Measurements from ENCODE around the gene PADI6. TPM values are rescaled to one million over a fixed set of nuclear protein-coding genes. Genes with fewer than 3 reads are reported as not detected.

The PADI6 gene
- total RNA-seq, 1 experiment from 2014 or later = not detected

DNA sequence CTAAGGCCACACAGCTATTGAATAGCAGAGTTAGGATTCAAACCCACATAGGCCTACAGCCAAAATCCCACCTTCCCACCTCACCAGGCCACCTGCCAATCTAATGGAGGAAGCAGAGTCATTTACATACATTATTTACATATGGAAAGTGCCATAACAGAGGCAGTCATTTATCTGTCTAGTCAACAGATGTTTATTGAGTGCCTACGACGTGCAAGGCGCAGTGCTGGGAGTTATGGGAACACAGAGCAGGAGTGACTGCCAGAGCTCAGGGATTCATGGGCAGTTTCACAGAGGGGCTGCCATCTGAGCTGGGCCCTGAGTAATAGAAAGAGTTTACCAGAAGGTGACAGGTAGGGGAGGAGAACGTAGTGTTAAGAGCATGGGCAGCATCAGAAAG, 10.3 kb upstream of the PADI6 start:
- no peaks in the 10 kb centered on the region for H3K79me2 ChIP-seq (ENCODE audit: insufficient read depth, low read length)
- no peaks in the 10 kb centered on the region for H3K36me3 ChIP-seq (ENCODE audit: control insufficient read depth in 1 of 2, insufficient read depth in 2 of 2, low read length in 2 of 2)
- peaks cover 0 to 5% of the 10 kb centered on the region in 2 experiments; a peak in 1 of 4 replicates for H3K9me3 ChIP-seq (ENCODE audit: control insufficient read depth in 1 of 2, insufficient read depth in 1 of 2, low read depth in 1 of 2, low read length in 2 of 2)
- no peak overlapping the region for H2AFZ ChIP-seq (ENCODE audit: low read depth, low read length, poor library complexity, severe bottlenecking)
- POLR2A ChIA-PET = no interaction called here
- CTCF ChIA-PET = no interaction called here
- ATAC-seq = no peak
- RAD21 ChIA-PET (ENCODE audit: low non-redundant PET in 1 of 2, low total read pairs in 2 of 2, uncharacterized antibody in 2 of 2, unreplicated experiment in 2 of 2) = no interaction called here
- no peaks in the 10 kb centered on the region for H3K9me2 ChIP-seq (ENCODE audit: insufficient read depth)
- H4K20me1 ChIP-seq (ENCODE audit: insufficient read depth) = no peaks in the 10 kb centered on the region
- TF ChIP-seq POLR2AphosphoS5 (IDR thresholded peaks at IDR 0.05; ENCODE audit: low read depth, low read length) = no peak
- no peak overlapping the region for H3K27ac ChIP-seq (ENCODE audit: low read depth, low read length)
- H3K4me2 ChIP-seq (ENCODE audit: low read length) = no peak overlapping the region
- H3K9ac ChIP-seq (ENCODE audit: low read length) = no peak overlapping the region
- H3K27me3 ChIP-seq (ENCODE audit: insufficient read depth, low read length) = peaks cover 1% of the 10 kb centered on the region; the same call in 1 of the 2 replicates
- no peaks in the 10 kb centered on the region for H3K4me1 ChIP-seq (ENCODE audit: control insufficient read depth in 1 of 2, insufficient read depth in 2 of 2, low read length in 2 of 2)
- intact Hi-C loops (cut with micrococcal nuclease) = no loop called here
- BruUV-seq (replicated peaks) = no TSS peak
- no peak overlapping the region for H3K4me3 ChIP-seq (replicated peaks in 1 of 2; ENCODE audit: low read depth in 1 of 2, low read length in 2 of 2)
- no peak for DNase-seq (ENCODE audit: low read depth, low spot score)

DNA sequence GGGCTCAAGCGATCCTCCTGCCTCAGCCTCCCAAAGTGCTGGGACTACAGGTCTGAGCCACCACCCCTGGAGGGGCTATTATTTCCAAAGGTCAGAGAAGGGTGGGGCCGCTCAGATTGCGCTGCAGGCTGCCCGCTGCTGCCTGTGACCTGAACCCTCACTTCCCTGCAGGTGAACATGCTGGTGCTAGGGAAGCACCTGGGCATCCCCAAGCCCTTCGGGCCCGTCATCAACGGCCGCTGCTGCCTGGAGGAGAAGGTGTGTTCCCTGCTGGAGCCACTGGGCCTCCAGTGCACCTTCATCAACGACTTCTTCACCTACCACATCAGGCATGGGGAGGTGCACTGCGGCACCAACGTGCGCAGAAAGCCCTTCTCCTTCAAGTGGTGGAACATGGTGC, 8.6 kb upstream of the PADI6 start:
- ATAC-seq (no peak), DNase-seq (ENCODE audit: low read depth, low spot score) (no peak)
- POLR2A ChIA-PET = no interaction called here
- H3K4me3 ChIP-seq (replicated peaks in 1 of 2; ENCODE audit: low read depth in 1 of 2, low read length in 2 of 2) = no peak overlapping the region
- H3K9me2 ChIP-seq (ENCODE audit: insufficient read depth) = no peaks in the 10 kb centered on the region
- CTCF ChIA-PET = no interaction called here
- H3K79me2 ChIP-seq (ENCODE audit: insufficient read depth, low read length) = no peaks in the 10 kb centered on the region
- H3K27ac ChIP-seq (ENCODE audit: low read depth, low read length) = no peak overlapping the region
- no peak overlapping the region for H3K4me2 ChIP-seq (ENCODE audit: low read length)
- no peak overlapping the region for H2AFZ ChIP-seq (ENCODE audit: low read depth, low read length, poor library complexity, severe bottlenecking)
- no peaks in the 10 kb centered on the region for H4K20me1 ChIP-seq (ENCODE audit: insufficient read depth)
- peaks cover 3% of the 10 kb centered on the region; the same call in 1 of the 2 replicates for H3K27me3 ChIP-seq (ENCODE audit: insufficient read depth, low read length)
- RAD21 ChIA-PET (ENCODE audit: low non-redundant PET in 1 of 2, low total read pairs in 2 of 2, uncharacterized antibody in 2 of 2, unreplicated experiment in 2 of 2) = no interaction called here
- no peaks in the 10 kb centered on the region for H3K4me1 ChIP-seq (ENCODE audit: control insufficient read depth in 1 of 2, insufficient read depth in 2 of 2, low read length in 2 of 2)
- no peaks in the 10 kb centered on the region for H3K36me3 ChIP-seq (ENCODE audit: control insufficient read depth in 1 of 2, insufficient read depth in 2 of 2, low read length in 2 of 2)
- peaks cover 0 to 5% of the 10 kb centered on the region in 2 experiments; a peak in 1 of 4 replicates for H3K9me3 ChIP-seq (ENCODE audit: control insufficient read depth in 1 of 2, insufficient read depth in 1 of 2, low read depth in 1 of 2, low read length in 2 of 2)
- no peak overlapping the region for H3K9ac ChIP-seq (ENCODE audit: low read length)
- TF ChIP-seq FOSL1 (IDR thresholded peaks at IDR 0.05; ENCODE audit: low read depth) = no peak
- no peak for TF ChIP-seq POLR2A (IDR thresholded peaks at IDR 0.05; ENCODE audit: borderline replicate concordance, extremely low read depth, insufficient read depth, insufficient read length)
- TF ChIP-seq, protein P1, sequence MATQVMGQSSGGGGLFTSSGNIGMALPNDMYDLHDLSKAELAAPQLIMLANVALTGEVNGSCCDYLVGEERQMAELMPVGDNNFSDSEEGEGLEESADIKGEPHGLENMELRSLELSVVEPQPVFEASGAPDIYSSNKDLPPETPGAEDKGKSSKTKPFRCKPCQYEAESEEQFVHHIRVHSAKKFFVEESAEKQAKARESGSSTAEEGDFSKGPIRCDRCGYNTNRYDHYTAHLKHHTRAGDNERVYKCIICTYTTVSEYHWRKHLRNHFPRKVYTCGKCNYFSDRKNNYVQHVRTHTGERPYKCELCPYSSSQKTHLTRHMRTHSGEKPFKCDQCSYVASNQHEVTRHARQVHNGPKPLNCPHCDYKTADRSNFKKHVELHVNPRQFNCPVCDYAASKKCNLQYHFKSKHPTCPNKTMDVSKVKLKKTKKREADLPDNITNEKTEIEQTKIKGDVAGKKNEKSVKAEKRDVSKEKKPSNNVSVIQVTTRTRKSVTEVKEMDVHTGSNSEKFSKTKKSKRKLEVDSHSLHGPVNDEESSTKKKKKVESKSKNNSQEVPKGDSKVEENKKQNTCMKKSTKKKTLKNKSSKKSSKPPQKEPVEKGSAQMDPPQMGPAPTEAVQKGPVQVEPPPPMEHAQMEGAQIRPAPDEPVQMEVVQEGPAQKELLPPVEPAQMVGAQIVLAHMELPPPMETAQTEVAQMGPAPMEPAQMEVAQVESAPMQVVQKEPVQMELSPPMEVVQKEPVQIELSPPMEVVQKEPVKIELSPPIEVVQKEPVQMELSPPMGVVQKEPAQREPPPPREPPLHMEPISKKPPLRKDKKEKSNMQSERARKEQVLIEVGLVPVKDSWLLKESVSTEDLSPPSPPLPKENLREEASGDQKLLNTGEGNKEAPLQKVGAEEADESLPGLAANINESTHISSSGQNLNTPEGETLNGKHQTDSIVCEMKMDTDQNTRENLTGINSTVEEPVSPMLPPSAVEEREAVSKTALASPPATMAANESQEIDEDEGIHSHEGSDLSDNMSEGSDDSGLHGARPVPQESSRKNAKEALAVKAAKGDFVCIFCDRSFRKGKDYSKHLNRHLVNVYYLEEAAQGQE (IDR thresholded peaks at IDR 0.05; ENCODE audit: low read depth) = no peak
- TF ChIP-seq ELF1 (IDR thresholded peaks at IDR 0.05; ENCODE audit: borderline replicate concordance, low read depth) = no peak
- TF ChIP-seq SRF (IDR thresholded peaks at IDR 0.05; ENCODE audit: low read depth) = no peak
- no peak for TF ChIP-seq MAX (IDR thresholded peaks at IDR 0.05)
- no peak for TF ChIP-seq CTCF (IDR thresholded peaks at IDR 0.05 in 2 of 3, conservative IDR thresholded peaks at IDR 0.05 in 1 of 3; ENCODE audit: borderline replicate concordance in 1 of 3, insufficient read depth in 1 of 3, low read depth in 2 of 3, low read length in 2 of 3)
- TF ChIP-seq EZH2phosphoT487 (IDR thresholded peaks at IDR 0.05; ENCODE audit: borderline replicate concordance) = no peak
- intact Hi-C loops (cut with micrococcal nuclease) = no loop called here
- BruUV-seq (replicated peaks) = no TSS peak

Measured in HCT116 (cell line).